Measurements from ENCODE around the gene ERBB2. TPM values are rescaled to one million over a fixed set of nuclear protein-coding genes. Genes with fewer than 3 reads are reported as not detected.
"Not testable (repeated sequence)": the region's sequence is repeated elsewhere in the genome, so short reads cannot be mapped to it uniquely, and the experiment has no call there.

The ERBB2 gene
- total RNA-seq, 2 donors from 2014 or later, result 73.5 to 85.5 TPM

GRCh38 chr17:39722965-39723848, 23.3 kb downstream of the ERBB2 start:
- peaks cover 43% of the 10 kb centered on the region for H3K36me3 ChIP-seq
- DNase-seq (ENCODE audit: low spot score), result no peak
- H3K27me3 ChIP-seq, result no peaks in the 10 kb centered on the region
- TF ChIP-seq CTCF (IDR thresholded peaks at IDR 0.05), result no peak
- no peak overlapping the region for H3K27ac ChIP-seq
- no peaks in the 10 kb centered on the region for H3K9me3 ChIP-seq
- H3K4me3 ChIP-seq, result no peak overlapping the region
- no peaks in the 10 kb centered on the region for H3K4me1 ChIP-seq

- TF ChIP-seq CTCF (IDR thresholded peaks at IDR 0.05), result no peak
- Histone ChIP-seq H3K4me1 (peaks cover 0 to 7% of the 10 kb centered on the region in 2 donors), H3K9me3 (no peaks in the 10 kb centered on the region), H3K27ac (no peak overlapping the region), H3K27me3 (no peaks in the 10 kb centered on the region), H3K36me3 (peaks cover 38% of the 10 kb centered on the region), H3K4me3 (no peak overlapping the region)
- DNase-seq (ENCODE audit: low spot score), result no peak
Observed at GRCh38 chr17:39724731-39725130, 24.9 kb downstream of the ERBB2 start.

GRCh38 chr17:39725923-39726322, 26.1 kb downstream of the ERBB2 start:
- H3K36me3 ChIP-seq, result peaks cover 36% of the 10 kb centered on the region
- H3K27ac ChIP-seq; DNase-seq (ENCODE audit: low spot score); H3K27me3 ChIP-seq; H3K4me3 ChIP-seq; H3K9me3 ChIP-seq; H3K4me1 ChIP-seq: not testable (repeated sequence)

- Histone ChIP-seq H3K27ac (no peak overlapping the region), H3K4me1 (peaks cover 0 to 10% of the 10 kb centered on the region in 2 donors), H3K9me3 (no peaks in the 10 kb centered on the region), H3K36me3 (peaks cover 36% of the 10 kb centered on the region), H3K4me3 (no peak overlapping the region), H3K27me3 (no peaks in the 10 kb centered on the region)
- DNase-seq (ENCODE audit: low spot score), result no peak
- TF ChIP-seq CTCF (IDR thresholded peaks at IDR 0.05), result no peak
Observed at GRCh38 chr17:39726617-39727016, 26.8 kb downstream of the ERBB2 start.

GRCh38 chr17:39727556-39727955, 27.7 kb downstream of the ERBB2 start:
- TF ChIP-seq CTCF (IDR thresholded peaks at IDR 0.05), result no peak
- no peak overlapping the region for H3K27ac ChIP-seq
- peaks cover 0 to 10% of the 10 kb centered on the region in 2 donors for H3K4me1 ChIP-seq
- peaks cover 36% of the 10 kb centered on the region for H3K36me3 ChIP-seq
- DNase-seq (ENCODE audit: low spot score), result no peak
- H3K27me3 ChIP-seq, result no peaks in the 10 kb centered on the region
- H3K9me3 ChIP-seq, result no peaks in the 10 kb centered on the region
- no peak overlapping the region for H3K4me3 ChIP-seq

GRCh38 chr17:39729280-39729851, 29.5 kb downstream of the ERBB2 start:
- no peak for DNase-seq (ENCODE audit: low spot score)
- H3K4me1 ChIP-seq, result peaks cover 0 to 10% of the 10 kb centered on the region in 2 donors
- H3K27ac ChIP-seq, result peak overlapping the region; percentile 89 to 93
- H3K9me3 ChIP-seq, result no peaks in the 10 kb centered on the region
- peaks cover 34% of the 10 kb centered on the region for H3K36me3 ChIP-seq
- H3K27me3 ChIP-seq, result no peaks in the 10 kb centered on the region
- no peak for TF ChIP-seq CTCF (IDR thresholded peaks at IDR 0.05)
- peak overlapping the region; percentile 76 to 79 for H3K4me3 ChIP-seq

Data from right atrium auricular region (tissue), 2 donors.